GM12878 (cell line): Measurements from ENCODE around the gene TCEANC2. TPM values are rescaled to one million over a fixed set of nuclear protein-coding genes. Genes with fewer than 3 reads are reported as not detected.

Experiments
- ATAC-seq: fragments of 200-7000 bp; cut with Tn5 transposase; 3 replicates; pipeline ENCODE4 v1.9.1; 2020; ENCODE audit warnings: mild to moderate bottlenecking, moderate library complexity
- BruUV-seq: library from RNA; stranded (reverse); fragments of 400-500 nt; replicated peaks from 2 replicates; lab custom pipeline; 2021; lab: Mats Ljungman, UMichigan
- CTCF ChIA-PET: fragments of 300-600 bp; sonication (Branson Sonifier 250); formaldehyde crosslinking; extraction: SDS; loops from one replicate; lab custom pipeline; 2021; ENCODE audit warnings: inconsistent platforms; lab: Yijun Ruan, JAX
- POLR2A ChIA-PET: fragments of 350-600 bp; formaldehyde crosslinking; extraction: SDS; loops from one replicate; lab custom pipeline; 2021; ENCODE audit warnings: inconsistent platforms; lab: Charles Lee
- RAD21 ChIA-PET: fragments of 300-600 bp; sonication (Branson Sonifier 250); formaldehyde crosslinking; loops from one replicate; lab custom pipeline; 2023; ENCODE audit warnings: antibody characterized with exemption; ENCODE audit not compliant: unreplicated experiment; lab: Charles Lee
- SMC1A ChIA-PET: fragments of 300-600 bp; sonication (Branson Sonifier 250); formaldehyde crosslinking; loops from one replicate; lab custom pipeline; 2023; ENCODE audit not compliant: unreplicated experiment, uncharacterized antibody; lab: Charles Lee
- DNase-seq: peaks from one replicate; pipeline ENCODE4 v3.0.0-alpha.2; 2011; ENCODE audit warnings: low read depth, low spot score
- FAIRE-seq: peaks from 3 replicates; lab custom pipeline; 2011; peaks lifted over from hg19 to GRCh38; lab: Jason Lieb, UNC
- H2AFZ ChIP-seq: 2 replicates; pipeline ENCODE4 v1.6.0; 2011; ENCODE audit warnings: low read depth, low read length, control low read depth; ENCODE audit not compliant: control insufficient read depth
- H3K27ac ChIP-seq: 2 replicates; pipeline ENCODE4 v1.5.1; 2011; ENCODE audit warnings: control low read depth; ENCODE audit not compliant: control insufficient read depth, insufficient read depth
- H3K27me3 ChIP-seq, 2 experiments: replicated peaks in 1 of 2; 2 replicates each; pipeline versions ENCODE4 v1.6.0 to v1.6.1; 2011; ENCODE audit warnings: low read length in 1 of 2; ENCODE audit not compliant: control insufficient read depth in 2 of 2, insufficient read depth in 2 of 2
- H3K36me3 ChIP-seq, 2 experiments: 2 replicates each; pipeline ENCODE4 v1.5.1; 2011; ENCODE audit warnings: low read length in 1 of 2; ENCODE audit not compliant: control insufficient read depth in 2 of 2, insufficient read depth in 2 of 2
- H3K4me1 ChIP-seq: 2 replicates; pipeline ENCODE4 v1.6.1; 2011; ENCODE audit warnings: mild to moderate bottlenecking, low read length, moderate library complexity, mixed read lengths; ENCODE audit not compliant: control insufficient read depth, insufficient read depth
- H3K4me2 ChIP-seq: 2 replicates; pipeline ENCODE4 v1.6.0; 2011; ENCODE audit warnings: control low read depth; ENCODE audit not compliant: control insufficient read depth, insufficient read depth
- H3K4me3 ChIP-seq: fragments of 200-600 bp; sonication (generic); 2 replicates; pipeline ENCODE4 v1.5.1; 2016
- H3K79me2 ChIP-seq: 2 replicates; pipeline ENCODE4 v1.6.0; 2011; ENCODE audit warnings: low read length; ENCODE audit not compliant: control insufficient read depth, insufficient read depth
- H3K9ac ChIP-seq: 2 replicates; pipeline ENCODE4 v1.8.0; 2011; ENCODE audit warnings: low read length, control low read depth, mixed read lengths; ENCODE audit not compliant: control insufficient read depth, insufficient read depth
- H3K9me3 ChIP-seq: replicated peaks from 3 replicates; pipeline ENCODE4 v1.5.1; 2011; ENCODE audit warnings: mild to moderate bottlenecking, low read length; ENCODE audit not compliant: control insufficient read depth, insufficient read depth
- H4K20me1 ChIP-seq: 2 replicates; pipeline ENCODE4 v1.6.0; 2011; ENCODE audit not compliant: control insufficient read depth, insufficient read depth
- BACH1 ChIP-seq: fragments of 450-650 bp; IDR thresholded peaks from 2 replicates; pipeline ENCODE4 v1.6.1; 2017; ENCODE audit warnings: mild to moderate bottlenecking, borderline replicate concordance
- CBFB ChIP-seq: IDR thresholded peaks from 2 replicates; pipeline ENCODE4 v1.6.1; 2016; ENCODE audit warnings: antibody characterized with exemption, low read depth
- CEBPB ChIP-seq, 2 experiments: fragments of 150-350 bp in 1 of 2; IDR thresholded peaks; 2 replicates each; pipeline ENCODE4 v1.6.1; 2012 to 2014; ENCODE audit warnings: low read depth in 2 of 2, low read length in 2 of 2, borderline replicate concordance in 1 of 2, inconsistent platforms in 1 of 2
- KAT2A ChIP-seq: conservative IDR thresholded peaks from 2 replicates; pipeline ENCODE4 v1.6.1; 2011; ENCODE audit warnings: low read depth, low read length; ENCODE audit not compliant: control insufficient read depth
- POLR2AphosphoS5 ChIP-seq: IDR thresholded peaks from 2 replicates; pipeline ENCODE4 v1.6.1; 2011; ENCODE audit warnings: mild to moderate bottlenecking, low read length, inconsistent platforms
- SIX5 ChIP-seq: IDR thresholded peaks from 2 replicates; pipeline ENCODE4 v1.6.1; 2011; ENCODE audit warnings: mild to moderate bottlenecking, low read depth, low read length, moderate library complexity; ENCODE audit not compliant: severe bottlenecking
- SMAD1 ChIP-seq: fragments of 450-650 bp; IDR thresholded peaks from 2 replicates; pipeline ENCODE4 v1.6.1; 2018; ENCODE audit warnings: mild to moderate bottlenecking, low read depth; ENCODE audit not compliant: partially characterized antibody
- SP1 ChIP-seq: IDR thresholded peaks from one replicate; pipeline ENCODE4 v1.6.1; 2011; ENCODE audit warnings: low read depth, low read length
- STAT3 ChIP-seq: IDR thresholded peaks from 2 replicates; pipeline ENCODE4 v1.6.1; 2011; ENCODE audit warnings: low read depth, low read length, improper control_type of control experiment
- TCF7 ChIP-seq: IDR thresholded peaks from 2 replicates; pipeline ENCODE4 v1.6.1; 2014; ENCODE audit warnings: antibody characterized with exemption, borderline replicate concordance
- ZSCAN29 ChIP-seq: fragments of 450-650 bp; IDR thresholded peaks from 2 replicates; pipeline ENCODE4 v1.6.1; 2017; ENCODE audit warnings: mild to moderate bottlenecking, moderate library complexity
- WGBS: methylation state at CpG from one replicate; pipeline ENCODE4 v1.1.6; 2016; ENCODE audit warnings: low lambda C conversion rate; ENCODE audit not compliant: insufficient replicate concordance, insufficient coverage; ENCODE audit errors: missing lambda C conversion rate; 5-methylcytosine and 5-hydroxymethylcytosine counted together
- in situ Hi-C: fragments of 300-500 bp; cut with MboI; formaldehyde crosslinking; loops from 9 replicates; pipeline ENCODE4 v1.14.3; 2018; ENCODE audit warnings: mixed read lengths
- intact Hi-C: fragments of 100-400 bp; cut with micrococcal nuclease; formaldehyde crosslinking; loops from one replicate; pipeline ENCODE4 v1.14.2; 2022; ENCODE audit not compliant: unreplicated experiment
- polyA plus RNA-seq, 11 experiments: library from polyadenylated mRNA; depleted of rRNA in 4 of 11; unstranded in 6 of 11; stranded (reverse) in 5 of 11; fragments of >200 nt; fragmentation: Nextera tagmentation in 4 of 11; fragmentation: Illumina TruSeq in 1 of 11; extraction: Ambion mirVana in 4 of 11; extraction: Trizol in 1 of 11; gene quantifications; 1 replicate in 1 of 11; 2 replicates in 10 of 11; pipeline versions ENCODE4 v1.2.1 to v1.2.3, GENCODE V29; 2011 to 2016; ENCODE audit warnings: inconsistent platforms in 2 of 11, missing spikeins in 2 of 11, low read depth in 1 of 11
- total RNA-seq, 4 experiments: library from RNA; depleted of rRNA in 3 of 4; stranded (reverse); fragments of >200 nt in 3 of 4; fragmentation: Illumina TruSeq in 1 of 4; extraction: Trizol in 1 of 4; gene quantifications; 2 replicates each; pipeline versions ENCODE4 v1.2.1 to v1.2.3, GENCODE V29; 2013 to 2021
- TF ChIP-seq, protein P1 (sequence below): fragments of 450-650 bp; IDR thresholded peaks from 2 replicates; pipeline ENCODE4 v1.6.1; 2018; ENCODE audit warnings: borderline replicate concordance, mild to moderate bottlenecking; ENCODE audit not compliant: partially characterized antibody
- TF ChIP-seq, protein P2 (sequence below): fragments of 450-650 bp; IDR thresholded peaks from 2 replicates; pipeline ENCODE4 v1.6.1; 2016; ENCODE audit warnings: mild to moderate bottlenecking
- TF ChIP-seq, protein P3 (sequence below): fragments of 450-650 bp; IDR thresholded peaks from 2 replicates; pipeline ENCODE4 v1.6.1; 2017; ENCODE audit warnings: mild to moderate bottlenecking

TCEANC2 gene
- total and polyA plus RNA-seq, 10 of the 15 experiments (the other 5 are each of a cell fraction or from before 2014, with no cell fraction given): 4.4 to 13.2 (median 6.4) TPM

DNA sequence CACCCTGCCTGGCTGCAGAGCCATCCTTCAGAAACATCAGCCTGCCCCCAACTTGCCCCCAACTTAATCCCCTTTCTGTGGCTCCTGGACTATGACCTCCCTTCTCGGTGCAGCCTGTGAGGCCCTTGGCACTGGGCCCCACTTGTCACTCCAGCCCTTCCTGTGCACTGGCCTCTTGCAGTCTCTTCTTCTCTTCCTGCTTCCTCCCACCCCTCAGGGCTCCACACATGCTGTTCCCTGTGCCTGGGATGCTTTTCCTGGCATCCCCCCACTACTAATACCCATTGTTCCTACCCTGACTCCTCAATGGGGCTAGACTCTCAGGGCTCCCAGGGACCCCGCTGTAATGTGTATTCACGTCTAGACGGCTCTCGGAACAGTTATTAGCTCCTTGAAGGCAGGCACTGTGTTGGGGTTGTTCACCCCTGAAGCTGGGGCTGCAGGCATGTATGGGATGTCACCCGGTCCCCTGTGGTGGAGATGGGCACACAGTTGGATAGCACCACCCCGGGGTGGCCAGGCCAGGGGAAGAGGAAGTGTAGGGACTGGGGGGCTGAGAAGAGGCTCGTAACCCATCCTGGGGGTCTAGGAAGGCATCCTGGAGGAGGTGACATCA, 39.9 kb upstream of the TCEANC2 start:
- TF ChIP-seq KAT2A: no peak
- no peak for TF ChIP-seq SIX5
- no peak for TF ChIP-seq SMAD1
- TF ChIP-seq ZSCAN29: no peak
- TF ChIP-seq BACH1: no peak
- no peak for TF ChIP-seq SP1
- TF ChIP-seq CEBPB (IDR thresholded peaks at IDR 0.05; ENCODE audit: borderline replicate concordance in 1 of 2, low read depth in 2 of 2, low read length in 2 of 2): no peak
- no peak for TF ChIP-seq POLR2AphosphoS5
- TF ChIP-seq, protein P1, sequence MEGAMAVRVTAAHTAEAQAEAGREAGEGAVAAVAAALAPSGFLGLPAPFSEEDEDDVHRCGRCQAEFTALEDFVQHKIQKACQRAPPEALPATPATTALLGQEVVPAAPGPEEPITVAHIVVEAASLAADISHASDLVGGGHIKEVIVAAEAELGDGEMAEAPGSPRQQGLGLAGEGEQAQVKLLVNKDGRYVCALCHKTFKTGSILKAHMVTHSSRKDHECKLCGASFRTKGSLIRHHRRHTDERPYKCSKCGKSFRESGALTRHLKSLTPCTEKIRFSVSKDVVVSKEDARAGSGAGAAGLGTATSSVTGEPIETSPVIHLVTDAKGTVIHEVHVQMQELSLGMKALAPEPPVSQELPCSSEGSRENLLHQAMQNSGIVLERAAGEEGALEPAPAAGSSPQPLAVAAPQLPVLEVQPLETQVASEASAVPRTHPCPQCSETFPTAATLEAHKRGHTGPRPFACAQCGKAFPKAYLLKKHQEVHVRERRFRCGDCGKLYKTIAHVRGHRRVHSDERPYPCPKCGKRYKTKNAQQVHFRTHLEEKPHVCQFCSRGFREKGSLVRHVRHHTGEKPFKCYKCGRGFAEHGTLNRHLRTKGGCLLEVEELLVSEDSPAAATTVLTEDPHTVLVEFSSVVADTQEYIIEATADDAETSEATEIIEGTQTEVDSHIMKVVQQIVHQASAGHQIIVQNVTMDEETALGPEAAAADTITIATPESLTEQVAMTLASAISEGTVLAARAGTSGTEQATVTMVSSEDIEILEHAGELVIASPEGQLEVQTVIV: no peak
- TF ChIP-seq, protein P2, sequence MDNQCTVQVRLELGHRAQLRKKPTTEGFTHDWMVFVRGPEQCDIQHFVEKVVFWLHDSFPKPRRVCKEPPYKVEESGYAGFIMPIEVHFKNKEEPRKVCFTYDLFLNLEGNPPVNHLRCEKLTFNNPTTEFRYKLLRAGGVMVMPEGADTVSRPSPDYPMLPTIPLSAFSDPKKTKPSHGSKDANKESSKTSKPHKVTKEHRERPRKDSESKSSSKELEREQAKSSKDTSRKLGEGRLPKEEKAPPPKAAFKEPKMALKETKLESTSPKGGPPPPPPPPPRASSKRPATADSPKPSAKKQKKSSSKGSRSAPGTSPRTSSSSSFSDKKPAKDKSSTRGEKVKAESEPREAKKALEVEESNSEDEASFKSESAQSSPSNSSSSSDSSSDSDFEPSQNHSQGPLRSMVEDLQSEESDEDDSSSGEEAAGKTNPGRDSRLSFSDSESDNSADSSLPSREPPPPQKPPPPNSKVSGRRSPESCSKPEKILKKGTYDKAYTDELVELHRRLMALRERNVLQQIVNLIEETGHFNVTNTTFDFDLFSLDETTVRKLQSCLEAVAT: no peak
- TF ChIP-seq CBFB: no peak
- no peak for TF ChIP-seq TCF7
- TF ChIP-seq STAT3: no peak
- TF ChIP-seq, protein P3, sequence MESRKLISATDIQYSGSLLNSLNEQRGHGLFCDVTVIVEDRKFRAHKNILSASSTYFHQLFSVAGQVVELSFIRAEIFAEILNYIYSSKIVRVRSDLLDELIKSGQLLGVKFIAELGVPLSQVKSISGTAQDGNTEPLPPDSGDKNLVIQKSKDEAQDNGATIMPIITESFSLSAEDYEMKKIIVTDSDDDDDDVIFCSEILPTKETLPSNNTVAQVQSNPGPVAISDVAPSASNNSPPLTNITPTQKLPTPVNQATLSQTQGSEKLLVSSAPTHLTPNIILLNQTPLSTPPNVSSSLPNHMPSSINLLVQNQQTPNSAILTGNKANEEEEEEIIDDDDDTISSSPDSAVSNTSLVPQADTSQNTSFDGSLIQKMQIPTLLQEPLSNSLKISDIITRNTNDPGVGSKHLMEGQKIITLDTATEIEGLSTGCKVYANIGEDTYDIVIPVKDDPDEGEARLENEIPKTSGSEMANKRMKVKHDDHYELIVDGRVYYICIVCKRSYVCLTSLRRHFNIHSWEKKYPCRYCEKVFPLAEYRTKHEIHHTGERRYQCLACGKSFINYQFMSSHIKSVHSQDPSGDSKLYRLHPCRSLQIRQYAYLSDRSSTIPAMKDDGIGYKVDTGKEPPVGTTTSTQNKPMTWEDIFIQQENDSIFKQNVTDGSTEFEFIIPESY: no peak
- H4K20me1 ChIP-seq: no peaks in the 10 kb centered on the region
- H3K36me3 ChIP-seq: no peaks in the 10 kb centered on the region
- intact Hi-C loops: no loop called here
- no peaks in the 10 kb centered on the region for H3K79me2 ChIP-seq
- in situ Hi-C loops: loop anchor here (5.0 kb wide), 1 partner anchor 51 kb away; no protein-coding TSS in a partner anchor
- H3K9me3 ChIP-seq: no peaks in the 10 kb centered on the region
- H3K27me3 ChIP-seq: no peaks in the 10 kb centered on the region; a peak in 2 of 4 replicates
- WGBS: 28% methylated on average over 8 of the region's 8 CpGs
- H3K4me2 ChIP-seq: no peak overlapping the region
- BruUV-seq: no TSS peak
- FAIRE-seq (no peak), DNase-seq (no peak), ATAC-seq (no peak)
- no peak overlapping the region for H3K27ac ChIP-seq
- CTCF ChIA-PET: no interaction called here
- SMC1A ChIA-PET: no interaction called here
- H3K9ac ChIP-seq: no peak overlapping the region
- H3K4me1 ChIP-seq: no peaks in the 10 kb centered on the region
- H2AFZ ChIP-seq: no peak overlapping the region
- RAD21 ChIA-PET: no interaction called here
- POLR2A ChIA-PET: no interaction called here
- H3K4me3 ChIP-seq: no peak overlapping the region
